NCI-H460 (cell line): ENCODE measurements around the gene C2CD3. TPM values are rescaled to one million over a fixed set of nuclear protein-coding genes. Genes with fewer than 3 reads are reported as not detected.
"Not testable (repeated sequence)": the region's sequence is repeated elsewhere in the genome, so short reads cannot be mapped to it uniquely, and the experiment has no call there.

Experiments
- DNase-seq: peaks from one replicate; pipeline ENCODE4 v3.0.0-alpha.2; 2016; ENCODE audit warnings: low read depth; ENCODE audit errors: extremely low read depth
- total RNA-seq: library from RNA; depleted of rRNA; stranded (reverse); fragments of >200 nt; shearing (Covaris generic); gene quantifications from 2 replicates; pipeline ENCODE4 v1.2.3, GENCODE V29; 2014

The C2CD3 gene
- total RNA-seq, 1 experiment from 2014 or later = 9.2 TPM

DNA sequence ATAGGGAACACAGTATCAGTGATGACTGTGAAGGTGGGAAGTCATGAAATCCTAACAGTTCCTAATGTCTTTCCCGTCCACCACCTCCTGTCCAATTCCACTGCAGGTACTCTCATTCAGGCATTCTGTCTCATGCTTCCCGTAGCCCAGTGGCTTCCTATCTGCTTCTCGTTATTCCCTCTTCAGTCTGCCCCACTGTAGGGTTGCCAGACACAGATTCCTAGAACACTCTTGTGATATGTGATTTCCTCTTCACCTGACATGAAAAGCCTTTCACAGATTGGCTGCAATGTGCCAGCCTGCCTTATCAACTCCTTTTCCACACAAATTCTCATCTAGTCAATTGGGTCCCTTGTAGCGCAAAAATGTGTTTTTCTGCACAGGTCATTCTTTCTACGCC lies 49.0 kb downstream of the C2CD3 start:
- no peak for DNase-seq

DNA sequence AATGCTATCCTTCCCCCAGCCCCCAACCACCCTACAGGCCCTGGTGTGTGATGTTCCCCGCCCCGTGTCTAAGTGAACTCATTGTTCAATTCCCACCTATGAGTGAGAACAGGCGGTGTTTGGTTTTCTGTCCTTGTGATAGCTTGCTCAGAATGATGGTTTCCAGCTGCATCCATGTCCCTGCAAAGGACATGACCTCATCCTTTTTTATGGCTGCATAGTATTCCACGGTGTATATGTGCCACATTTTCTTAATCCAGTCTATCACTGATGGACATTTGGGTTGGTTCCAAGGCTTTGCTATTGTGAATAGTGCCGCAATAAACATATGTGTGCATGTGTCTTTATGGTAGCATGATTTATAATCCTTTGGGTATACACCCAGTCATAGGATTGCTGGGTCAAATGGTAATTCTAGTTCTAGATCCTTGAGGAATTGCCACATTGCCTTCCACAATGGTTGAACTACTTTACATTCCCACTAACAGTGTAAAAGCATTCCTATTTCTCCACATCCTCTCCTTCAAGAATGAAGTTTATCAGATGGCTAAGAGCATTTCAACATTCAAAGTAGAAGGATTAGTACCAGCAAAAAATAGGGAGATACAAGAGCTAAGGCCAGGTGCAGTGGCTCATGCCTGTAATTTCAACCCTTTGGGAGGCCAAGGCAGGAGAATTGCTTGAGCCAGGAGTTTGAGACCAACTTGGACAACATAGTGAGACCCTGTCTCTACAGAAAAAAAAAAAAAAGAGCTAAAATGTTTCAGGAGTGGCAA lies 50.4 kb downstream of the C2CD3 start:
- DNase-seq = not testable (repeated sequence)

DNA sequence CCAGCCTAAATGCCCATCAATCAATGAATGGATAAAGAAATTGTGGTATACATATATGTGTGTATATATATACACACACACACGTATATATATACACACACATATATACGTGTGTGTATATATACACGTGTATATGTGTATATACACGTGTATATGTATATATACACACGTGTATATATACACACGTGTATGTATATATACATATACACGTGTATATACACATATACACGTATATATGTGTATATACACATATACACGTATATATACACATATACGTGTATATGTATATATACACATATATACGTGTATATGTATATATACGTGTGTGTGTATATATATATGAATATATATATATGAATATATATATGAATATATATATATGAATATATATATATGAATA lies 54.1 kb downstream of the C2CD3 start:
- DNase-seq = no peak

DNA sequence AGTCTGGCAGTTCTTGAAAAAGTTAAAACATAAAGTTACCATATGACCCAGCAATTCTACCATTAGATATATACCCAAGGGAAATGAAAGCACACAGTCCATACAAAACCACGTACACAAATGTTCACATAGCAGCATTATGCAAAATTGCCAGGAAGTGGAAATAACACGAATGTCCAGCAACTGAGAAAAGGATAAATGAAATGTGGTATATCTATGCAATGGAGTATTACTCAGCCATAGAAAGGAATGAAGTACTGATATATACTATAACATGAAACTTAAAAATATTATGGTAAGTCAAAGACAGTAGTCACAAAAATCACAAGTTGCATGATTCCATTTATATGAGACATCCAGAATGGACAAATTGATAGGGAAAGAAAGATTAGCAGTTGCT lies 57.9 kb downstream of the C2CD3 start:
- DNase-seq = no peak

DNA sequence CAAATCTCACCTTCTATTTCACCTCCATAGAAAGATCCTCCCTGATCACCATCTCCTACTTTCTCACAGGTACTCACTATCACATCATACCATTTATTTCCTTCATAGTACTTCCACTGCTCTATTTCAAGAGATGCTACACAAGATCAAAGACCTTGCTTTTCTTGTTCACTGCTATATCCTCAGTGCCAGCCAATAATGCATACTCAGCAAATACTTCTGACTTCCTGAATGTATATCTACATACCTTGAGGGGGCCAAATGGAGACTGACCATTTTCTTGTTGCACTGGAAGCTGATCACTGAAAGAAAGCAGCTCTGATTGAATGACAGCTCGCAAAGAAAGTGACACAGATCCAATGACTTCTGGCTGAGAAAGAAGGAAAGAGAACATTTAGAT lies 64.7 kb downstream of the C2CD3 start:
- DNase-seq = no peak

DNA sequence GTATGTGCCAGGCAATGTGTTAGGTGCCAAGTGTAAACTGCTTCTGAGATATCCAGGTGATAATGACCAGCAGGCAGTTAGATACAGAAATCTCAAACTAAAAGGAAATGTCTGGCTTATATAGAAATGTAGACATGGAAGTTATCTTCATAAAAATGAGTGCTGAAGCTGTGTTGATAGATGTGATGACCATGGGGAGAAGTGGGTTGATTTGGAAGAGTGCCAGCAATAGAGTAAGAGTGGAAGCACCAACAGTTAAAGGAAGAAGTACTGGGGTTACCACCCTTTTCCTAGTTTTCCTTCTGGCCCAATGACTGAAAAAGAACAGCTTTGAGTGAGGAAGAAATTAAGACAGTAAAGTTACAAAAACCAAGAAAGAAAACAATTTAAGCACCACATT lies 68.5 kb downstream of the C2CD3 start:
- no peak for DNase-seq

DNA sequence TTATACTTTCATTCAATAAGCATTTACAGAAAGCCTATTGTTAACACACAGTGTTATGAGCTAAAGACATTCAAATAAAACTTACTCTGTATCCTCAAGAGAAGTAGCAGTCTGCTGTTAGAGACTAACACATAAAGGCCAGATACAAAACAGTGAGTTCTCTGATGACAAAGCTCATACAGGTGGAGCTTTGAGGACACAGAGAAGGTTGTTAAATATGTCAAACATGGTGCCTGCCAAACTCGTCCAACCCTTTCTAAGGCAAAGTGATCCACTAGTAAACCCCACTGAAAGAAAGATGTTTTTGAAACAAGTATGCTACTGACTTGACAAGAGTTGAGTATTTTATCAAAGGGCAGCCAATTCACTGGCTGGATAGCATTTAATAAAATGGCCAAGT lies 70.1 kb downstream of the C2CD3 start:
- no peak for DNase-seq

DNA sequence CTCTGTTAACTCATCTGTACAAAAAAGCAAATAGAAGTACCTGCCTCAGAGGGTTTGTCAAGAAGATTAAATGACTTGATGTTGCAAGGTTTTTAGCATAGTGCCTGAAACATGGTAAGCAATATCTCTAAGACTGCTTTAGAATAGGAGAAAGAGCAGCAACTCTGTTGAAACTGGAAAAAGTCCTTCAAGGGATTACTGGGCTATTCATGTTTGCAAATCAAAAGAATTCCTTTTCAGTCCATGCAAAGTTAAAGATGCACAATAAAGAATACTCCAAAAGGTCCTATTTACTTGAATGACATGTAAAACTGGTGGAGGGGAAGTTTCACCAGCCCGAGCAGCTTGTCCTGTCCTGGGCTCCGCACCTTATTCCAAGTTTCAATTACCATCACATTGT lies 70.6 kb downstream of the C2CD3 start:
- no peak for DNase-seq

DNA sequence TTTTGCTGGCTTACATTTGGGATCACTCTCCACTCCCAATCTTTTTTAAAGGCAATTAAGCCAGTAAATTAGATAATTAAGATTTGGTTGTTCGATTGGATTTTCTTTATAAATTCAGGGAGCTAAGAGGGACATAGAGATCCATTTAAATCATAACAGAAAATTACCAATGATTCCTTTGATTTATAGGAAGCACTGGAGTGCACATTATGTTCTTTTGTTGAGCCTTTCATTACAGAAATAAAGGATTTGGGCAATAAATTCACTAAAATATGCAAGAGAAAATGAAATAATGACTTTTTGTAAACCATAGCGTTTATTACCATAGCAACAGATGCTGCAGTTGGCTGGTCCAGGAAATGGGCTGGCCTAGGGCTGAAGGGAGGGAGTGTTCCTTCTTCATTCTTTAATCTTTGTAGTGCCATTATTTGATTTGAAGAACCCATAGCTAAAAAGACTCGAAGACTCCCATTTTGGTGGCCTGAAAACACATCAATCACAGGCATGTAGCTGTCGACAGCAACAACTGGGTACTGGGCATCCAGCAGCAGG lies 73.0 kb downstream of the C2CD3 start:
- DNase-seq = no peak

DNA sequence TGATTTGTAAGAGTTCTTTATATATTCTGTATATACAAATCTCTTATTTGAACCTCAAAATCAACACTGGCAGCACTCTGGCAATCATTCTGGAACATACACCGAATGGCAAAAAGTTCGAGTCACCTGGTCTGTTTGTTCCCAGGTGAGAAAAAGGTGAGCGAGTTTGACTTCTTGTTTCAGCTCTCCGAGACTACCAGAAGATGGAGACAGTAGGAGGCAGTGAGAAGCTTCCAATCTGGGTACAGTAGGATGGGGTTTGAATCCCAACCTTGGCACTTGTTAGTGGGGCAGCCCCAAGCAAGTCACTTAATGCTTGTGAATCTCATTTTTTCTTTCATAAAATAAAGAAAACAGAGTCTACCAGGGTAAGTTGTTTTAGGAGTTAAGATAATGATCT lies 76.4 kb downstream of the C2CD3 start:
- no peak for DNase-seq

DNA sequence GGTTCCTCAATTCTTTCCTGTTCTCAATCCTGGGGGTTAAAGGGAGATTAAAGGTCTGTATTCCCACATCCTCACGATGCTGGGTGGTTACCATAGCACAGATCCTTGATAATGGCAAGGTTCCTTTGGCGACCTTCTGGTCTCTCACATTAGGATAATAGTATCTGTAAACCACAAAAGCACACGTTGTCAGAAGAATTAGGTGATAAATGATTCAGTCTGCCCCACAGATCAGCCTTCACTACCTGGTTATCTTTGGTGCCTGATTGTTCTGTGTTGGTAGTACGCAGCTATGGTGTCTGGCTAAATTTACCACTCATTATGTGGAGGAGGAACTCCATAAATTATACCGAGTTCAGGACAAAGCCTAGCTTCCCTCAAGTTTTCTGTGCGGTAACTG lies 78.4 kb downstream of the C2CD3 start:
- DNase-seq = no peak

DNA sequence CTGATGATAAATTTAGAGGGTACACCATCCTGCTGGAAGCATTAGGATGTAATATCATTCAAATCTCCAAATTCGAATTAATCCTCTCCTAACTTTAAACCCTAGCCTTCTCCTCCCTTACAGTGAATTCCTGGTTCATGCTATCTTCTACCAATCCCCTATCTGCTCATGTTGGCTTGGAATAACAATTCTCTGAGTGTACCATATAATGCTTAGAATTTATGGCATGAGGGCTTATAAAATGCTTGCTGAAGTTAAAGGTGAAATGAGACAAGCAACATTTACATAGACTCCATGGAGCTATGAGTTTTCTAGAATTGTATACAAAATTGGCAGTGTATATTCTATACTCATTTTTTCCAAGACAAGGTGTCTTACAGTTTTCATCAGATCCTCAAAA lies 79.3 kb downstream of the C2CD3 start:
- DNase-seq = no peak

DNA sequence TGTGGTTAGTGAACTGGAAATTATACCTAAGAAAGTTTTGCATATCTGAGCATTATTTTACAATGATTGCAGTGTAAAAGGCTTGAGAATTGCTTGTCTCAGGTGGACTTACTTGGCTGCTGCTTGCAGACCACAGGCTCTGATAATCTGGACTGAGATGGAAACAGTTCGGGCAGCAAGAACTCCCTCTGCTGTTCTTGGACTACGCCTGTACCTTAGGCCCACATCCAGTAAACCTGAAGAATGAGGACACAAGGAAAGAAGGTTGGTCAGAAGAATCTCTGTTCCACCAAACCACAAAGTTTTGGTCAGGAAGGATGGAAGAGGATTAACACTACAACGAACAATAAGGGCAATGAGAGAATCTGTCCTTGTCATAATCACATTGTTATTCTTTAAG lies 80.1 kb downstream of the C2CD3 start:
- no peak for DNase-seq

DNA sequence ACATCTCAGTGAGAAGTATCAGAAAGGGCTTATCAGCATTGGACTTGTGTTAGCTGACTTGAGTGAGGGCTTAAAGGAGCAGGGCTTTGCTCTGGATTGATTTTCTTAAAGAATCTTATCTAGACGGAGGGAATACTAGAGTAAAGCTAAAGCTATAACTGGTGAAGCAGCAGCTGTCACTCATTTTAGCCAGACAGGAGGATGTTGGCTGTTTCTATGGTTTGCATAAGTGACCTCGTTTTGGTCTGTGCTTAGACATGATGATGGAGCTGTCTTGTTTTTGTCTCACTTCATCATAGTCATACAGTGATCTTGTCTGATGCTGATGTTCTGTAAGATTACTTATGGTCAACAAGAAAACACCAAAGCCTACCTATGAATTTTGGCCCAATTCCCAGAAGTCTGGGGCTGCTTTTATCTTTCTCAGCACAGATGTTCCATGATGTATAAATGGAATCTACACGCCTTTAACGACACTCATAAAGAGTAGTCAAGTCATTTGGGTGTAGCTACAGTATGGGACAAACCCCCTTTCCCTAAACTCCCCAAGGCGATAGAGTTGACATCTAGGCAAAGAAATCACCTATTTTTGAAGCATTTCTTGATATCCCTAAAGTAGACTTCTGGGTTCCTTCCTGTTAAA lies 84.4 kb downstream of the C2CD3 start:
- no peak for DNase-seq

DNA sequence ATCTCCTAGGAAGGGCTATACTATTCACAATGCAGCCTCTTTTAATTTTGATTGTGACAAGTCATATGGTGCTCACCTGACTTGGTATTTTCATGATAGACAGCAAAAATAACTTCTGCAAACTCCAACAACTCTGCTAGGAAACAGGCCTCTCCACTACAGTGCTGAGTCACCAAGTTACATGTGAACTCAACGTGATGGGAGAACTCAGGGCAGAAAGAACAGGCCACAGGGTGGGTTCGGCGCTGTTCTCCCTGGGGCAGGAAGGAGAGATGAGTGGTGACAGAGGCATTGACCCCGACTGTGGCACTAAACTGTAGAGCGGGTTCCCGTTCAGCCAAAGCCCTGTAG lies 85.3 kb downstream of the C2CD3 start:
- no peak for DNase-seq

DNA sequence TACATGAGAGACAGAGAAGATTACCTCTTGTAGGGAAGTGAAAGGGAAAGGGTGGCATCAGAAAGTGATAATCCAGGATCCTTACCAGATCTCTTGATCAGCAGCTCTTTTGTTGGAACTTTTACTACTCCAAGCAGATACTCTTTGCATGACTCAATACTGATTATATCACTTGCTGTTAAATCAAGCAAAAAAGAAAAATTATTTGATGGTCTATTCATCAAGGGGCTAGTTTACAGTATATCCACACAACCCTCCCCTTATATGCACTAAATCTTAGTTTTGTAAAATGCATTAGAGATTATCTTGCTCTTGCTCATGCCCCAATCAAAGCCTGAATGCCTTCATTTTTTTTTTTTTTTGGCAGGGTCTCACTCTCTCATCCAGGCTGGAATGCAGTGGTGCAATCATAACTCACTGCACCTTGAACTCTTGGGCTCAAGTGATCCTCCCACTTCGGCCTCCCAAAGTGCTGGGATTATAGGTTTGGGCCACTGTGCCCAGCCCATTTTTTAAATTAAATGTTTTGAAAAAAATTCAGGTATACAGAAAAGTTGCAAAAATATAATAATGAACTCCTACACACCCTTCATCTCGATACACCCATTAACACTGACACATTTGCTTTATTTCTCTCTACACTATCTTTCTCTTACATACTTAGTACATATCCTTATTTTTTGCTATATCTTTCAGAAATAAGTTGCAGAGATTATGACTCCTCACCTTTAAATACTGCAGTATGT lies 85.8 kb downstream of the C2CD3 start:
- no peak for DNase-seq

DNA sequence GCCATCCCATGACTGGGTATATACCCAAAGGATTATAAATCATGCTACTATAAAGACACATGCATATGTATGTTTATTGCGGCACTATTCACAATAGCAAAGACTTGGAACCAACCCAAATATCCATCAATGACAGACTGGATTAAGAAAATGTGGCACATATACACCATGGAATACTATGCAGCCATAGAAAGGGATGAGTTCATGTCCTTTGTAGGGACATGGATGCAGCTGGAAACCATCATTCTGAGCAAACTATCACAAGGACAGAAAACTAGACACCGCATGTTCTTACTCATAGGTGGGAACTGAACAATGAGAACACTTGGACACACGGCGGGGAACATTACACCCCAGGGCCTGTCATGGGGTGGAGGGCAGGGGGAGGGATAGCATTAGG lies 86.9 kb downstream of the C2CD3 start:
- DNase-seq = not testable (repeated sequence)

DNA sequence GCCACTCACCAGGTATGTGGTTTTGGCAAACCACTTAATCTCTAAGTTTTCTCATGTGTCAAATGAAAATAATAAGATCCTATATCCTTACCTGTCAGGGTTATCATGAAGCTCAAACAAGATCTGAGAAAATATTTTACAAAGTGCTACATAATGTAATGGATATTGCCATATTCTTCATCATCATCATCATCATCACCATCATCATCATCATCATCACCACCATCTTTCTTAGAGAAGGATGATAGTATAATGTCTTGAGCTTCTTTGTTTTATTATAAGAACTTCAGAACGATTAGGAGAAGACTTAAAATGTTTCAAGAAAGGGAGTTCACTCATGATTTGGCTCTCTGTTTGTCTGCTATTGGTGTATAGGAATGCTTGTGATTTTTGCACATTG lies 89.4 kb downstream of the C2CD3 start:
- no peak for DNase-seq

DNA sequence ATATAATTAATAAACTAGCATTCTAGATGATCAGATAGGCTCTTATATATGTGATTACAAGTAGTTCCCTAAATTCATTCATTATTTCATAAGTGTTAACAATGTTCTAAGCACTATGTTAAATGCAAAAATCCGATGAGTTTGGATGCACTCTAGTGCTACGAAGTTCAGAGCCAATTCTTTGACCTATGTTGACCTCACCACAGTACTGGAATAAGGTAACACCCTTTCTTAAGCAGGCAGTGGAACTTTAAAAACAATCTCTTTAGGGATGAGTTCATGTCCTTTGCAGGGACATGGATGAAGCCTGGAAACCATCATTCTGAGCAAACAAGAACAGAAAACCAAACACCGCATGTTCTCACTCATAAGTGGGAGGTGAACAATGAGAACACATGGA lies 93.6 kb downstream of the C2CD3 start:
- no peak for DNase-seq

DNA sequence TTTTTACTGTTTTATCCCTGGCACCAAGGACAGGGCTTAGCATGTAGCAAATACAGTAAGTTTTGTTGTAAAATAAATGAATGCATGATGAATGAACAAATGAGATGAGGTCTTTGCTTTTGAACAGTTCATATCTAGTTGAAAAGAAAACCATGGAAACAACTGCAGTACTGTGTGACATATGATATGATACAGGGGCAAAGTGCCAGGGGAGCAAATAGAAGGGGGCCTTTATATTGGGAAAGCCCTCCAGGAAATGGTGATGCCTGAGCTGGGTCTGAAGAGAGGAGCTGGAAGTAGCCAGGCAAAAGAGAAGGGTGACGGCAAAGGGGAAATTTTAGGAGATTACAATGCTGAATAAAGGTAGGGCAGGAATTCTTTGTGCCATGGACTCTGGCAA lies 98.1 kb downstream of the C2CD3 start:
- DNase-seq = no peak

DNA sequence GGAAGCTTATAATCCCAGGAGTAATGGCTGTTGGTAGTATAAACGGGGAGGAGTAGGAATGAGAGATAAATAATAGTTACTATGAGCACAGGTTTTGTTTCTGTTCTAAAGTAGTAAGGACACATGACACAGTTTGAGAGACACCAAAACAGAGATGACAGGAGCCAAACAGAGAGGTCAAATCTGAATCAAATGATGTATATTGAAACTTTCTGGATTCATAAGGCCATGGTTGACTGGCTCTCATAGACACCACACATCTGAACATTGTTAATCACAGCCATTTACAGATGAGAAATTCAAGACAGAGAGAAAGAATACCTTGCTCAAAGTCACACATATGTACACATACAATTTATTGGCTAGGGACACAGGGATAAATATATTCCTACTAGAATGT lies 98.5 kb downstream of the C2CD3 start:
- DNase-seq = no peak
